Activated T-cell treated with anti-CD3 and anti-CD28 coated beads for 48 hours (primary cell): ENCODE measurements around the gene OR2H1.
"Not testable (repeated sequence)": the region's sequence is repeated elsewhere in the genome, so short reads cannot be mapped to it uniquely, and the experiment has no call there.

Experiments
- DNase-seq: peaks from one replicate; pipeline ENCODE4 v3.0.0-alpha.2; 2020; ENCODE audit warnings: low read depth

OR2H1 gene

DNA sequence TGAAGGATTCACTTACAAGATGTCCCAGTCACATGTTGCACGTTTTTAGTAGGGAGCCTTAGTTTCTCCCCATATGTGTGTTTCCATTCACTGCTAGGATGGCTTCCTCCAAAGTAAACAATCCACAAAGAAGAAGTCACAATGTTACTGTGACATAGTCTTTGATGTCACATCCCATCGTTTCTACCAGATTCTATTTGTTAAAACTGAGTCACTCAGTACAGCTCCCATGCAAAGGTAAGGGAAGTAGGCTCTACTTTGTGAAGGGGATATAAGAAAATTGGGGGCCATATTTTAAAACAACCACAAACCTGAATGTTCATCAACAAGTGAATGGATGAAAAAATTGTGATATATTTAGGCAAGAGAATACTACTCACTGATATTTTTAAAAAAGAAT, at the start of gene OR2H1, which contains the start of gene OR11A1:
TSS of gene OR2H1 (plus strand) at position 185 of the 400 bp plus-strand sequence. CDS start 4,615 bp downstream, outside the sequence.
TSS of gene OR11A1 (minus strand) at position 101 of the 400 bp plus-strand sequence. CDS start 29,430 bp downstream, outside the sequence.
- DNase-seq, result no peak

DNA sequence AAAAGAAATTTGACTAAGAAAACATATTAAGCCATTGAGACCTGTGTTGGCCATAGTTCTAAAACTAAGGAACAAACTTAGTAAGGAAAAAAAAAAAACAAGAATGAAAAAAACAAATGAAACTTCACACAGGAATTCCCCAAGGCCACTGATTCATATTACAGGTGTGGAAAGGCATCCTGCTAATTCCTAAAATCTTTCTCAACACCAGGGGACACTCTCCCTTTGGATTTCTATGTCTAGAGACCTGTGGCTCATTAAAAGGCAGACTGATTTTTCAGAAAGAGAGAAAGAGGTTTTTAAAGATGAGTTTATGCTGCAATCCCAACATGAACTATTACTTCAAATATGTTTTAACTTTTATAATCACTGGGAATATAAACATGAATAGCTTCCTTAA, 42.4 kb upstream of the OR2H1 start, which contains the start of gene OR12D1:
TSS of gene OR12D1 (plus strand) at position 341 of the 400 bp plus-strand sequence.
- no peak for DNase-seq

DNA sequence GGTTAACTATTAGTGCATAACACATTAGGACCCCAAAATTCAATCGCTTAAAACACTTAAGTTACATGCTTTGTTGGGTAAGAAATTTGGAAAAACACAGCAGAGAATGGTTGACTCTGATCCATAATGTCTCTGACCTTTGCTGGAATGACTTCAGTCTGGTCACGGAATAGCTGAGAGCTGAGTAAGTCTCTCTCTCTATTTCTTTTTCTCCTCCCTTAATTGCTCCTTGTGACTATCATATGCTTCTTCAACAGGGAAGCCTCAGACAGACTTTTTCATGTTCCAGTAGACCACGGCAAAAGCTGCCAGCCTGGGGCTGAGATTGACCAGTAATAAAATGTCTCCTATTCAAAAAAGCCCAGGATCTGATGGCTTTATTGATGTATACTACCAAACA, 37.4 kb upstream of the OR2H1 start:
- DNase-seq, result no peak

DNA sequence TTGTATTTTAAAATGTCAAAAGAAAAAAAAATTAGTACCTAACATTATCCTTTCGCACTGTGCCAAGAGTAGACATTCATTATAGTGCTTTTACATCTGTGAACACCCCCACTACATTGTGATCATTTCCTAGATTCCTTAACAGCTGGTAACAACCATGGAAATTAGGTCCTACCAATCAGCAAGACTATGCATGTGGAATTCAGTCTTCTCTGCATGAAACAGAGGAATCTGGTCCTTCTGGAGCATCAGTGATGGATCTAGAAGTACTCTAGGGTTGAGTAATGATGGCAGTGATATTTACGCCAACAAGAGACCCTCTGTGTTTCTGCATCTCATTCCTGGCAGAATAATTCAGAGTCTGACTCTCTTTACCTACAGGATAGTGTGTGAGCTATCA, 32.8 kb upstream of the OR2H1 start:
- DNase-seq, result no peak

DNA sequence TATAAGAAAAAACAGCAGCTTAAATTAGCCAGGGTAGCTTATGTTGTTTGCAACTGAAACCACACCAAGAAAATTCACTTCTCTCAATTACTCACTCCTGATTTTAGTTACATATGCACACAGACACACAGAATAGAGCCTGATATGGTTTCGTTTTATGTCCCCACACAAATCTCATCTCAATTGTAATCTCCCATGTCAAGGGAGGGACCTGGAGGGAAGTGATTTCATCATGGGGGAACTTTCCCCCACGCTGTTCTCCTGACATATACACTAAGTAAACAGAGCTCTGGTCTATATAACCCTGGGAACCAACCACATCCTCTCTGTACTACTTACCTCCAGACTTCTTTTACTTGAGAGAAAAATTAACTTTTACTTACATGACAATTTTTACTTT, 32.4 kb upstream of the OR2H1 start:
- DNase-seq, result no peak

DNA sequence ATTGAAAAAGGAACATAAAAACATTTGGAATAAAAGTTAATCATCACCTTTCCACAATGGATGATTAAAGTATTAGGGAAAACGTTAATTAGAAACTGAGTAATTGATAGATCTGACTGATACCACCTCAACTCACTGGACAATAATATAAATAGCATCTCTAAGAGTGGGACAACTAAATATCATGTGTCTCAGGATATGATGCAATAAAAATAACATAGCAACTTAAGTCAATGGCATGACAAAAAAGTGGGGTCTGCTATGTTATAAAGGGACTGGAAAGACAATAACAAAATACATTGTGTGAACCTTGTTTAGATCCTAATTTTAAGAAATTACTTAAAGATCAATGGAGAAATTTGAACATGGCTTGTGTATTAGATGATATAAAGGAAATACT, 31.9 kb upstream of the OR2H1 start:
- DNase-seq, result no peak

DNA sequence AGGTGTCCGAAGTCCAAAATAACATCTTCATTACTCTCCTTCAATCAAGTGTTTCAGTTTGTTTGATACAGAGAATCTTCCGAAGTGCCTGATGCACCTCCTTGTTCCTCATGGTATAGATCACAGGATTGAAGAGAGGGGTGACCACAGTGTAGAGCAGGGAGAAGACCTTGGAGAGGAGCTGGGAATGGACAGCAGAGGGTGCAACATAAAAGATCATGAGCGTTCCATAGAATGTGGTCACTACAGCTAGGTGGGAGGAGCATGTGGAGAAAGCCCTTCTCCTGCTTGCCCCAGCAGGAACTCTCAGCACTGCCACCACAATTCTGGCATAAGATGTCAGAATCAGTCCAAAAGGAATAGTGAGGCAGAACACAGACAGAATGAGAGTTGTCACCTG, 30.3 kb upstream of the OR2H1 start:
- no peak for DNase-seq

DNA sequence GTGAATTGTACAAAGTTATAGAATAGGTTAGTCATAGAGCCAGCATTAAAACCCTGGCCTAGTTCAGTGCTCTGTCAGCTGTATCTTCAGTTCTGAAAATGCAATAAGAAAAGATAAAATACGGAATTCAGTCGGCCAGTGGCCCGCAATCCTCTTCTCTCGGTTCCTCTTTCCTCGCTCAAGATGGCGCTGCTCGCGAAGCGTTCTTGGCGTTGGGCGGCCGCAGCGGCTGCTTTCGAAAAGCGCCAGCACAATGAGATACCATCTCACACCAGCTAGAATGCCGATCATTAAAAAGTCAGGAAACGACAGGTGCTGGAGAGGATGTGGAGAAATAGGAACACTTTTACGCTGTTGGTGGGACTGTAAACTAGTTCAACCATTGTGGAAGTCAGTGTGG, 20.2 kb upstream of the OR2H1 start:
- not testable (repeated sequence) for DNase-seq

DNA sequence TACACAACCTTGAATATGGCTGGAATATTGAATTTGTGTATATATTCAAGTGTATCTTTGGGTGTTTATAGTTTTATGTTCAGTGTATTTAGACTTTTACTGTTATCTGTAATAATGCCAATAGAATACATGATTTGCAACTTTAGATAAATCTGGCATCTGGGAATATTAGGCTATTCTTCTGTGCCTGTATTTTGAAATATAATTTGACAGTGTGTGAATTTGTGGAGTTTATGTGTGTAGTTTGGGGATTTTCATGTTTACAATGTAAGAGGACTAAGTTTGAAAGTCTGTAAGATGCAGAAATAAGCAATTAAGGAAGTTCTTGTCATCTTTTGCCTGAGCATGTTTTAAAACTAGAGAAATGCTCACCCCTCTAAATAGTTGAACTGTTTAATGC, 17.9 kb upstream of the OR2H1 start, which contains the start of gene OR10C1:
TSS of gene OR10C1 (plus strand) at position 301 of the 400 bp plus-strand sequence. CDS start 710 bp downstream, outside the sequence.
- no peak for DNase-seq

DNA sequence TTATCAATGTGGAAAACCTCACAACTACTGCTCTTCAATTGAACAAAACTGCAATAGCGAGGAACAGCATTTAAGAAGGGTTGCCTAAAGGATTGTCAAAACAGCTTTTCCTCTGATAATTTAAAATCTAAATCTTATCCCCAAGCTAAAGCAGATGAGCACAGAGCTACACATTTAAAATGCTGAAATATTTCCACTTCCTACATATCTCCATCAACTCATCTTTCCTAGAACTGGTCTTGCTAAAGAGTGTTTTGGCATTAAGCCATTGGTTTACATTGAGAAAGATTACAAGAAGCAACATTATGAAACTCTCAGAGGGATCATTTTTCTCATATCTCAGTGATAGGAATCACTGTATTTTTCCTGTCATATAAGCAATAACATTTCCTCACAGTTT, 14.2 kb upstream of the OR2H1 start:
- DNase-seq, result no peak

DNA sequence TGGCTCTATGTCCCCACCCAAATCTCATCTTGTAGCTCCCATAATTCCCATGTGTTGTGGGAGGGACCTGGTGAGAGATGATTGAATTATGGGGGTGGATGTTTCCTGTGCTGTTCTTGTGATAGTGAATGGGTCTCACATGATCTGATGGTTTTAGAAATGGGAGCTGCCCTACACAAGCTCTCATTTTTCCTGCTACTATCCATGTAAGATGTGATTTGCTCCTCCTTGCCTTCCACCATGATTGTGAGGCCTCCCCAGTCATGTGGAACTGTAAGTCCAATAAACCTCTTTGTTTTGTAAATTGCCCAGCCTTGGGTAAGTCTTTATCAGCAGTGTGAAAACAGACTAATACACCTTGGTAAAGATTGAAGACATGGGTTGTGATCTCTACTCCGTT, 12.9 kb upstream of the OR2H1 start:
- not testable (repeated sequence) for DNase-seq

DNA sequence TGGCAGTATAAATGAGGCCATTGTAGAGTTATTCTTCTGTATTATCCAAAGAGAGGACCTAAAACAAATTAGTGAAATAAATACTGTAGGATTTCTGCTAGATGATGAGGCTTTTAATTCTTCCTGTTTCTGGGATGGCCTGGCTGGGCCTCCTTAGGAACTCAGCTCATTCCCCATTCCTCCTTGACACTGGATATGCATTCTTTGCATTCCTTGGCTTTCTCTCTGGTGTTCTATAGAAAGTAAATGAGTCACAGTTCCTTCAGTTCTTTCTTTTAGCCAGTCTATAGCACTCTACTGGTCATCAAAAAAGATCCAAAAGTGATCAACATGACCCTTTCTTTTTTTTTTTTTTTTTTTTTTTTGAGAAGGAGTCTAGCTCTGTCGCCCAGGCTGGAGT, 9.3 kb upstream of the OR2H1 start:
- DNase-seq, result no peak

DNA sequence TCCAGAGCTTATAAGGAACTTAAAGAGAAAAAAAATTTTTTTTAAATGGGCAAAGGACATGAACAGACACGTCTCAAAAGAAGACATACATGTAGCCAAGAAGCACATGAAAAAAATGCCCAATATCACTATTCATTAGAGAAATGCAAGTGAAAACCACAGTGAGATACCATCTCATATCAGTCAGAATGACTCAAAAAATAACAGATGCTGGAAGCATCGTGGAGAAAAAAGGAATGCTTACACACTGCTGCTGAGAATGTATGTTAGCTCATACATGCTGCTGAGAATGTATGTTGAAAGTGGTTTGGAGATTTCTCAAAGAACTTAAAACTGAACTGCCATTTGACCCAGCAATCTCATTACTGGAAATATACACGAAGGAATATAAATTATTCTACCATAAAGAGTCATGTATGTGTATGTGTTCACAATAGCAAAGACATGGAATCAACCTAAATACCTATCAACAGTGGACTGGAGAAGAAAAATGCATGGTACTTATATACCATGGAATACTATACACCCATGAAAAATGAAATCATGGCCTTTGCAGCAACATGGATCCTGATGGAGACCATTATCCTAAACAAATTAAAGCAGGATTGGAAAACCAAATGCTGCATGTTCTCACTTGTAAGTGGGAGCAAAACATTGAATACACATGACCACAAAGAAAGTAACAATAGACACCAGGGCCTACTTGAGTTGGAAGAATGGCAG, 5.3 kb upstream of the OR2H1 start:
- no peak for DNase-seq

DNA sequence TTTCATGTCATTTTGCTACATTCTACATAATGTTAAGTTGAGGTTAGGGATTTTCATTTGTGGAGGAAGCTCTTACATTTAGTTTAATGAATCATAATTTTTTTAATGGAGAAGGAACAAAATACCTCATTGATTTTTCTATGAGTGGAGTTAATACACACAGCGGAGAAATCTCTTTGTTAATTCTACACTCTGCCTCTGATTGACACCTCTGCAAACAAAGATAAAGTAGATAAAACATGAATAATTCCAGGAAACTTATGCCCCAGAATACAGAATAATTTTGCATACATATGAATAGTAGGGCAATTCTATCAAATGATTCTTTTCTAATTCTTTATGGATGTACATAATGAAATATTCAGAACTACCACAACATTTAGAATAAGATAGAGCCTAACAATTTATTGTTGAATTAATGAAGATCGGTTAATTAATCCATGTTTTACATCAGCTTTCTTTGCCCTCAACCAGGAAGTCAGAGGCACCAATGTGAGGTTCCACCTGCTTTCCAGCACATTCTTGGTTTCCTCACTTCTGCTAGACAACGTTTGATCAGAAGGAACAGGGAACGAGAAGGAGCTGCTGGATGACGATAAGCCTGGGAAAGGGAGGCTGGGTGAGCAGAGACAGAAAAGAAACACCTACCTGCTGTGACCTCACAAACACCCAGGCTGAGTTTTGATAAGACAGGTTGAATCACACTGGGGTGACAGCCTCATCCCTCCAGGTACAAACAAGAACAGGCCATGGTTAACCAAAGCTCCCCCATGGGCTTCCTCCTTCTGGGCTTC, 4.3 kb downstream of the OR2H1 start:
- DNase-seq, result no peak

DNA sequence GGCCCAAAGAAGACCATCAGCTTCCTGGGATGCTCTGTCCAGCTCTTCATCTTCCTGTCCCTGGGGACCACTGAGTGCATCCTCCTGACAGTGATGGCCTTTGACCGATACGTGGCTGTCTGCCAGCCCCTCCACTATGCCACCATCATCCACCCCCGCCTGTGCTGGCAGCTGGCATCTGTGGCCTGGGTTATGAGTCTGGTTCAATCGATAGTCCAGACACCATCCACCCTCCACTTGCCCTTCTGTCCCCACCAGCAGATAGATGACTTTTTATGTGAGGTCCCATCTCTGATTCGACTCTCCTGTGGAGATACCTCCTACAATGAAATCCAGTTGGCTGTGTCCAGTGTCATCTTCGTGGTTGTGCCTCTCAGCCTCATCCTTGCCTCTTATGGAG, 5.1 kb downstream of the OR2H1 start:
- no peak for DNase-seq

DNA sequence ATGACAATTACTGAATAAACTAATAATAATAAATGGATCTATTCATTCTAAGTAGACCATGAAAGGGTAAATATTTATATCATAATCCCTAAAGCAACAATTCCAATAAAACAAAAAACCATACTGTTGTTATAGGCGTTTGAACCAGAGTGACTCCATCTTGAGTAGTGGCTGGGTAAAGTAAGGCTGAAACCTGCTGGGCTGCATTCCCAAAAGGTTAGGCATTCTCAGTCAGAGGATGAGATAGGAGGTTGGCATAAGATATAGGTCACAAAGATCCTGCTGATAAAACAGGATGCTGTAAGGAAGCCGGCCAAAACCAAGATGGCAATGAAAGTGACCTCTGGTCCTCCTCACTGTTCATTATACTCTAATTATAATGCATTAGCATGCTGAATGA, 8.3 kb downstream of the OR2H1 start:
- no peak for DNase-seq

DNA sequence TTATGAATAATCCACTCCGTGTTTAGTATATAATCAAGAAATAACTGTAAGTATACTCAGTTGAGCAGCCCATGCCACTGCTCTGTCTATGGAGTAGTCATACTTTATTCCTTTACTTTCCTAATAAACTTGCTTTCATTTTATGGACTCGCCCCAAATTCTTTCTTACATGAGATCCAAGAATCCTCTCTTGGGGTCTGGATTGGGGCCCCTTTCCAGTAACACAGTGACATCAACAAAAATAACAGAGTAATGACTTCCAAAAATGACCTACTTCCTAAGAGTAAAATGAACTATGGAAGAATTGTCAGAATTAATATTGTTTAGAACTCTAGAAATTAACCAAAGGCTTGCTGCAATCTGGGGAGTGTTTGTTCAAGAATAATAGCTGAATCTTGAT, 8.8 kb downstream of the OR2H1 start:
- DNase-seq, result no peak

DNA sequence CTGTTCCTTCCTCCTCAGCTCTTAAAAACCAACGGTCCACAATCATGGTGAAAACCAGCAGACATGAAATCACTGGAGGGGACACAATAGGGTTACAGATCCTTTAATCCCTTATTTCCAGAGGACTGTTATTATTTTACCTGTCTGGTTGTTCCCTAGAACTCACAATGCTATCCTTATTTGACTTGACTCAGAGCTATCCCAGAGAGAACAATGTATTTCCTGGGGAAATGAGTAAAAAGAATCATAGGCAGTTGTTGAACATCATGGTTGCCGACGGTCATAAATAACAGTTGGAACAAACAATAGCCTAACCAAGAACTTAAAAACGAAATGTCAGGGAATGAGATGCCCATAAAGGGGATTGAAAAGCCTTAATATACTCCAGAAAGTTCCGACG, 9.3 kb downstream of the OR2H1 start:
- no peak for DNase-seq

DNA sequence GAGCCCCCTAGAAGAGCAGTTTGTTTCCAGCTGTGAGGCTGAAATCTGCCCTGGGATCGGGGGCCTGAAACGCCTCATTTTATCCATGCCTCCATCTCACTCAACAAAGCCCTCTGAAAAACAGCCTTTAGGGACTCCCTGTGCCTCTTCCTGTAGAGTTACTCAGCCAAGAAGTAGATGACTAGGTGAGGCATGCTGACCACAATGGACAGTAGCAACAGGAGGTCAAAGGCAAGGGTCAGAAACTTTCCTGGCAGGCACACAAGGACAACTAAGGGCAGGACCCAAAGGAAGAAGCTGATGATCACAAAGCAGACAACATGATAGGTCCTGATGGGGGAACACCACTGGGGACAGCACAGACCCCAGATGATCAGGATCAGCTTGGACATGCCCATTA, 18.0 kb downstream of the OR2H1 start:
- DNase-seq, result no peak

DNA sequence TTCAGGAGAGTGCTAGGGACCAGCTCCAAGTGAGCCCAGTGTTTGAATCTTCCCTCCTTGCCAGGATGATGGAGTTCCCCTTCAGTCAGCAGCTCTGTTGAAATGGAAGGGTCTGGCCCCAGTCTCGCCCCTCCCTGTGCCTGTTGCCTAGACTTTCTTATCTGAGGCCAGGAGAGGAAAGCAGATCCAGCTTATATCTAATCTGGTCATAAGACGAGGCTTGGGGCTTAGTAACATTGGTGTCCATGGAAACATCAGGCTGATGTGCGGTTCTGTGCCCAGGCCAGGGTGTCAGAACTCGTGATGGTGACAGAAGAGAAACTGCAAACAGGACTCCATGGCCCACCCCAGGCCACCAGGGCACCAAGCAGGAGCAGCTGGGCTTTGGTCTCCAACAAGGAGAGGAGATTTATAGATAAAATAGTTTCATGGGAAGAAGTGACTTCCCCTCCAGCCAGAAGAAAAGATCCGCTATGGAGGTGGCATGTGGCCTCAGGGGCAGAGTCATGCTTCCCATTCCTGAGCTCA, 21.0 kb downstream of the OR2H1 start:
- DNase-seq, result no peak

DNA sequence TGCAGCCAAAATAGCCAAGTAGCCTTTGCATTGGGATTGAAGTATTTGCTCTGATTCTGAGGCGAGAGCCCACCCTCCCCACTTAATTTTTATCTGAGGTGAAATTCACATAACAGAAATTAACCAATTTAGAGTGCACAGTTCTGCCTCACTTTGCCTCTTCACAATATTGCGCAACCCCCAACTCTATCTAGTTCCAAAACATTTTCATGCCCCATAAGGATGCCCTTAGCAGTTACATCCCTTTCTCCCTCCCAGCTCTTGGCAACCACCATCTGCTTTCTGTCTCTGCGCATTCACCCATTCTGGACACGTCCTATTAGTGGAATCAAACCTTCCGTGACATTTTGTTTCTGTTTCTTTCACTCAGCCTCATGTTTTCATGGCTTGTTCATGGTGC, 21.8 kb downstream of the OR2H1 start:
- DNase-seq, result no peak

DNA sequence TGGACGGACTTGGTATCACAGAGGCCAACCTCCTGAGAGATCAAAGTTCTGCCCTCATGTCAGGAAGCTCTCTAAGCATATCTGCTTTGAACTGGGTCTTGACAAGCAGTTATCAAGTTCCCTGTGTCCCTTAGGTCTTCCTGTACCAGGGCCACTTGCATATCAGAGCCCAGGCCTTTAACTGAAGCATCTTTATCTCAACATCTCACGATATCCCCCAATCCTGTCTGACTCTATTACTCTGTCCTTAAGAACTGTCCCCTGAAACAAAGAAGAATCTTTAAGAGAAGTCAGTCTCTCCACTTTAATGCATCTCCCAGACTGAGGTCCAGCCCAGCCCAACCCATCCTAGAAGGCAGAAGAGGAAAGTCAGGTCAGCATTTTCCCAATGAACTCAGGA, 22.6 kb downstream of the OR2H1 start:
- DNase-seq, result no peak

DNA sequence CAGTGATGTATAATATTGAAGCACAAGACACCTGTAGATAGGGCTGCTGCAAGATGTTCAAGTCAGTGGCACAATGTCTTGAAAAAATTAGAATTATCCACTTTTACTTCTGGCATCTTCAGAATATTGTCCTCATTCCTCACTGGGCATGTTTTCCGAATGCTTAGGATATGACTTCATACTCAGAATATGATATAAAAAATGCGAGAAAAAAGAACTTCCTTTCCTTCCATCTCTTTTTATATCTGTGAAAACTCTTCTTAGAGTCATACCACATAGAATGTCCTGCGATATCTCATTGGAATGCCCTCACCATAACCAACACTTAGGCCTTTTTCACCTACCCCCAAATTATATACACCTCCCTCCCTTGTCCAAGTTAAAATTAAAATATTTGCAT, 26.2 kb downstream of the OR2H1 start:
- DNase-seq, result no peak
